Neural cell (in vitro differentiated cells): ENCODE data around the gene IRF1.

Source experiments
- EP300 ChIP-seq: fragments of 450-650 bp; conservative IDR thresholded peaks from 2 replicates; pipeline ENCODE4 v1.6.1; 2014; ENCODE audit warnings: antibody characterized with exemption, mild to moderate bottlenecking, moderate library complexity; ENCODE audit not compliant: poor library complexity, severe bottlenecking
- MXI1 ChIP-seq: fragments of 450-650 bp; conservative IDR thresholded peaks from 2 replicates; pipeline ENCODE4 v1.6.1; 2014; ENCODE audit warnings: antibody characterized with exemption, mild to moderate bottlenecking; ENCODE audit not compliant: poor library complexity, severe bottlenecking
- POLR2AphosphoS5 ChIP-seq: IDR thresholded peaks from 2 replicates; pipeline ENCODE4 v1.6.1; 2012
- RAD21 ChIP-seq: fragments of 450-650 bp; conservative IDR thresholded peaks from 2 replicates; pipeline ENCODE4 v1.6.1; 2014; ENCODE audit warnings: antibody characterized with exemption, mild to moderate bottlenecking, moderate library complexity
- TAF1 ChIP-seq: IDR thresholded peaks from 2 replicates; pipeline ENCODE4 v1.6.1; 2012; ENCODE audit warnings: low read depth
- TF ChIP-seq, protein P1 (sequence below): fragments of 450-650 bp; IDR thresholded peaks from 2 replicates; pipeline ENCODE4 v1.5.1; 2014; ENCODE audit warnings: antibody characterized with exemption, mild to moderate bottlenecking, moderate library complexity; ENCODE audit not compliant: poor library complexity, severe bottlenecking

DNA sequence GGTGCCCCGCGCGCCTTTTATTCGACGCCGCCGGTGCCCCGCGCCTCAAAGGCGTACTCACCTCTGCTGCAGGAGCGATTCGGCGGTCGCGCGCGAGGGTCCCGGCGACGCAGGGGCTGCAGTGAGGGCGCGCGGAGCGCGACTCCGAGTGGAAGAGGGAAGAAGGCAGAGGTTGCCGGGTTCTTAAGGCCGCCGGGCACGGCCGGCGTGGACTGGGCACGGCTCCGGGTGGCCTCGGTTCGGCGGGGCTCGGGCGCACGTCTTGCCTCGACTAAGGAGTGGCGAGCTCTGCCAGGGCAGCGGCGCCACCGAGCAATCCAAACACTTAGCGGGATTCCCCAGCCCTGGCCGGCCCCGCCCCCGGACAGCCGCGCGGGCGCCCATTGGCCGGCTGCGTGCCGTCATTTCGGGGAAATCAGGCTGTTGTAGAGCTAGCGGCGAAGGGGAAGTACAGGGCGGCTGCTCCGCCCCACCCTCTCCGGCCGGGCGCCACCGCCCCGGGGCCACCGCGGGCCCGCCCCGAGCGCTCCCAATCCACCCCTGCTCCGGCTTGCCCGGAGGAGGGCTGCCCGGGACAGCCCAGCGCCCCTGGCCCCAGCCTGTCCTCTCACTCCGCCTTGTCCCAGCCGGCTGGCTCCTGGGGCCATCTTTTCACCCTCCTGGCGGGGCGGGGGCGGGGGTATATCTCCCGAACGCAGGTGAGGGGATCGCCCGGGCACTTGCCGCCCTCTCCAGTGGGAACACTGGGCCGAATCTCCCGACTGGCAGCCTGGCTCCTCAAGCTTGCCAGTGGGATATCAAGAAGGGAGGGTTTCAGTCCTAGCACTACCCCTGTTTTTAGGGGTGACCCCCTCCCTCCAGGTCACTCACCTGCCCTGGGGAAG is at the start of gene IRF1:
- TF ChIP-seq RAD21: peak; percentile 18
- TF ChIP-seq, protein P1, sequence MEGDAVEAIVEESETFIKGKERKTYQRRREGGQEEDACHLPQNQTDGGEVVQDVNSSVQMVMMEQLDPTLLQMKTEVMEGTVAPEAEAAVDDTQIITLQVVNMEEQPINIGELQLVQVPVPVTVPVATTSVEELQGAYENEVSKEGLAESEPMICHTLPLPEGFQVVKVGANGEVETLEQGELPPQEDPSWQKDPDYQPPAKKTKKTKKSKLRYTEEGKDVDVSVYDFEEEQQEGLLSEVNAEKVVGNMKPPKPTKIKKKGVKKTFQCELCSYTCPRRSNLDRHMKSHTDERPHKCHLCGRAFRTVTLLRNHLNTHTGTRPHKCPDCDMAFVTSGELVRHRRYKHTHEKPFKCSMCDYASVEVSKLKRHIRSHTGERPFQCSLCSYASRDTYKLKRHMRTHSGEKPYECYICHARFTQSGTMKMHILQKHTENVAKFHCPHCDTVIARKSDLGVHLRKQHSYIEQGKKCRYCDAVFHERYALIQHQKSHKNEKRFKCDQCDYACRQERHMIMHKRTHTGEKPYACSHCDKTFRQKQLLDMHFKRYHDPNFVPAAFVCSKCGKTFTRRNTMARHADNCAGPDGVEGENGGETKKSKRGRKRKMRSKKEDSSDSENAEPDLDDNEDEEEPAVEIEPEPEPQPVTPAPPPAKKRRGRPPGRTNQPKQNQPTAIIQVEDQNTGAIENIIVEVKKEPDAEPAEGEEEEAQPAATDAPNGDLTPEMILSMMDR: peak; percentile 47
- peak; percentile 52 for TF ChIP-seq POLR2AphosphoS5
- TF ChIP-seq TAF1: no peak
- TF ChIP-seq EP300: no peak
- TF ChIP-seq MXI1: peak; percentile 73
